ENCODE measurements around the gene NF1. TPM values are rescaled to one million over a fixed set of nuclear protein-coding genes. Genes with fewer than 3 reads are reported as not detected.

Gene NF1
- total RNA-seq, 1 donor from 2014 or later = 42.5 TPM

DNA sequence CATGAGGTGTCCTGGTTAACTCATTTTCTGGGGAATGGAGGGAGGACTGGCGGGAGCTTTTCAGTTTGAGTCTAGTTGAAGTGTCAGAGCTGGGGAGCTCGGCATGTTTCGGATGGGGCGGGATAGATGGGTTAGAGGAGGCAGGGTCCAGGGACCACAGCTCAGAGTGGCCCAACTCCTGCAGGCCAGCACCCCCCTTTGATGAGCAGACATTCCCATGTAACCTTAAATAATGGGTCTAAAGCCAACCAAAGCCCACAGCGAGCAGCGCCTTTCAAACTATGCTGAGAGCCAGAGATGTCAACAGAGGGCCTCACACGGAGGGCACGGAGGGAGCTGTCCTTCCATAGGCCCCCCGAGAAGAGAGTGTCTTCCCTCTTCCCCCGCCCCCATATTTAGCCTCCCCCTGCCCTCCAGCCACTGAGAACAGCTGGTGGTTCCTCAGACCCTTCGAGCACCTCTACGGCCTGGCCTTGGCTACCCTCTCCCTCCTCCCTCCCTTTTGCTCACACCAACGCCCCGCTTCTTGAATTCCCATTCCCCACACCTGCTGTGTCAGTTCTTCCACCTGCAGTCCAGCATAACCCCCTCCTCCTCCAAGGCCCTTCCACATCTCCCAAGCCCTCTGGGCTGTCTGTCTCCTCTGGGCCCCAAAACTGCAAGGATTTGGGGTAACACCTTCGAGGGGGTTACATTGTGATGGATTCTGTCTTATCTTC lies 318.5 kb downstream of the NF1 start:
- no peaks in the 10 kb centered on the region for H3K36me3 ChIP-seq
- no peak overlapping the region for H3K27ac ChIP-seq (replicated peaks)
- peaks cover 31% of the 10 kb centered on the region for H3K4me1 ChIP-seq
- H3K9me3 ChIP-seq (replicated peaks) = no peaks in the 10 kb centered on the region
- intact Hi-C loops (cut with micrococcal nuclease) = no loop called here
- DNase-seq = no peak
- H3K4me3 ChIP-seq = no peak overlapping the region
- TF ChIP-seq, protein P1, sequence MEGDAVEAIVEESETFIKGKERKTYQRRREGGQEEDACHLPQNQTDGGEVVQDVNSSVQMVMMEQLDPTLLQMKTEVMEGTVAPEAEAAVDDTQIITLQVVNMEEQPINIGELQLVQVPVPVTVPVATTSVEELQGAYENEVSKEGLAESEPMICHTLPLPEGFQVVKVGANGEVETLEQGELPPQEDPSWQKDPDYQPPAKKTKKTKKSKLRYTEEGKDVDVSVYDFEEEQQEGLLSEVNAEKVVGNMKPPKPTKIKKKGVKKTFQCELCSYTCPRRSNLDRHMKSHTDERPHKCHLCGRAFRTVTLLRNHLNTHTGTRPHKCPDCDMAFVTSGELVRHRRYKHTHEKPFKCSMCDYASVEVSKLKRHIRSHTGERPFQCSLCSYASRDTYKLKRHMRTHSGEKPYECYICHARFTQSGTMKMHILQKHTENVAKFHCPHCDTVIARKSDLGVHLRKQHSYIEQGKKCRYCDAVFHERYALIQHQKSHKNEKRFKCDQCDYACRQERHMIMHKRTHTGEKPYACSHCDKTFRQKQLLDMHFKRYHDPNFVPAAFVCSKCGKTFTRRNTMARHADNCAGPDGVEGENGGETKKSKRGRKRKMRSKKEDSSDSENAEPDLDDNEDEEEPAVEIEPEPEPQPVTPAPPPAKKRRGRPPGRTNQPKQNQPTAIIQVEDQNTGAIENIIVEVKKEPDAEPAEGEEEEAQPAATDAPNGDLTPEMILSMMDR (IDR thresholded peaks at IDR 0.05; ENCODE audit: borderline replicate concordance) = no peak
- peaks cover 27% of the 10 kb centered on the region for H3K27me3 ChIP-seq (ENCODE audit: low read depth)

DNA sequence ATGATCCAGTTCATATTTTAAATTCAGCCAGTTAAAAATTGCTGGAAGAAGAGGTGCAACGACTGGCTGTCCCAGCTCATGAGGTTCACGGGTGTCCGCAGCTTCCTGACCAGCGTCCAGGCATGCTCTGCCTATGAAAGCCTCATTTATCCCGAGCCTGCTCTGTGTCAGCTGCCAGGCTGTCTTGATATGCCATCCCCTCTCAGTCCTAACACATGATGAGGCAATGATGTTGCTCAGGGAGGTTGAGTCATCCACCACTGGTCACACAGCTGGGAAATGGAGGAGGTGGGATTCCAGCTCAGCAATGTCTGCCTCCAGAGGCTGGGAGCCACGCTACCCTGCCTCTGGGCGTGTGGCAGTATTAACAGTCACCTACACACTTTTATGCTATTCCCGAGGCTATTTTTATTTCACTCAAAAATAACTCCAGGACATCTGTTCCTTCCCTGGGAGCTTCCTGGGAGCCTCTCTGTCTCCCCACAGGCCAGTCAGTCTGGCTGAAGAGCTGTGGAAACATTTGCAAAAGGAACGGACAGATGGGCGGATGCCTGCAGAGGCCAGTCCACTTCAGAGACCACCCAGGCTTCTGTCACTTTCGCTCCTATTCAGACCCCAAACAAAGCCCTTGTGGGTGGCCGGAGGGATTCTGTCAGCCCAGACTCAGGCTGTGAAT lies 319.2 kb downstream of the NF1 start:
- H3K27me3 ChIP-seq (ENCODE audit: low read depth) = peaks cover 24% of the 10 kb centered on the region
- no peaks in the 10 kb centered on the region for H3K9me3 ChIP-seq (replicated peaks)
- peaks cover 31% of the 10 kb centered on the region for H3K4me1 ChIP-seq
- H3K4me3 ChIP-seq = no peak overlapping the region
- DNase-seq = no peak
- TF ChIP-seq, protein P1 (IDR thresholded peaks at IDR 0.05; ENCODE audit: borderline replicate concordance) = no peak
- intact Hi-C loops (cut with micrococcal nuclease) = no loop called here
- no peaks in the 10 kb centered on the region for H3K36me3 ChIP-seq
- no peak overlapping the region for H3K27ac ChIP-seq (replicated peaks)

DNA sequence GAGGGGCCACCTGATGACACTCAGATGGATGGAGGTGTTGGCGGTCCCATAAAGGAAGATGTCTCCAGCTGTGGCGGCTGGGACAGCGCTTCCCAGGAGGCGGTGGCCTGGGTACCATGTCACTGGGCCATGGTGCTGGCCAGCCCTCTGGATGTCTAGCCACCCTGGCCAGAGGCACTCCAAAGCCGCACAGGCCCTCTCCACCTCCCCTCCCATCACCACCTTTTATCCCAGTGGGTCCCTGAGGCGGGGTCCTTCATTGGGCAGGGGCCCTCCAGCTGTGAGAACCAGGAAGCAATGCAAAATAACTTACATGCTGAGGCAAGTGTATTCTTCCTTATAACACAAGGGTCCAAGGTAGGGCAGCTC lies 319.8 kb downstream of the NF1 start:
- intact Hi-C loops (cut with micrococcal nuclease) = no loop called here
- peaks cover 31% of the 10 kb centered on the region for H3K4me1 ChIP-seq
- no peak overlapping the region for H3K27ac ChIP-seq (replicated peaks)
- TF ChIP-seq, protein P1 (IDR thresholded peaks at IDR 0.05; ENCODE audit: borderline replicate concordance) = no peak
- H3K27me3 ChIP-seq (ENCODE audit: low read depth) = peaks cover 19% of the 10 kb centered on the region
- no peaks in the 10 kb centered on the region for H3K36me3 ChIP-seq
- no peak for DNase-seq
- no peak overlapping the region for H3K4me3 ChIP-seq
- H3K9me3 ChIP-seq (replicated peaks) = no peaks in the 10 kb centered on the region

DNA sequence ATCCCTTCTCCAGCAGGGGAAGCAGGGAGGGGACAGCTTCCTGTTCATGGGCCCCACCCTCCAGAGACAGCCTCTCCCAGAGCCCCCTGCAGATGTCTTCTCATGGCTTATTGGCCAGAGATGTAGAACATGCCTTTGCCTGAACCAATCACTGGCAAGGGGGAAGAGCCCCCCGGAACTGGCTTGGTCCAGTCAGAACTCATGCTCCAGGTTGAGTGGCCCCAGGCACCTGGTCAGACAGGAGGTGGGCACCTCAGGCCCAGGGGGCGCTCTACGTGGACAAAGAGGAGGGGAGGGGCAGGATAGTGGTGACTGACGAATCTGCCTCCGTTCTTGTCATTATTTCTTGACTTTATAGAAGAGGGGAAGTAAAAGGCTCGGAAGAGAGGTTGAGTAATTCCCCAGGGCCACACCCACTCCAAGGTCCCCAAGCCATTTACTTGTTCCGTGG lies 320.3 kb downstream of the NF1 start:
- TF ChIP-seq, protein P1 (IDR thresholded peaks at IDR 0.05; ENCODE audit: borderline replicate concordance) = no peak
- H3K36me3 ChIP-seq = no peaks in the 10 kb centered on the region
- H3K9me3 ChIP-seq (replicated peaks) = no peaks in the 10 kb centered on the region
- H3K27me3 ChIP-seq (ENCODE audit: low read depth) = peaks cover 16% of the 10 kb centered on the region
- intact Hi-C loops (cut with micrococcal nuclease) = no loop called here
- no peak overlapping the region for H3K4me3 ChIP-seq
- peaks cover 31% of the 10 kb centered on the region for H3K4me1 ChIP-seq
- H3K27ac ChIP-seq (replicated peaks) = no peak overlapping the region
- DNase-seq = no peak

DNA sequence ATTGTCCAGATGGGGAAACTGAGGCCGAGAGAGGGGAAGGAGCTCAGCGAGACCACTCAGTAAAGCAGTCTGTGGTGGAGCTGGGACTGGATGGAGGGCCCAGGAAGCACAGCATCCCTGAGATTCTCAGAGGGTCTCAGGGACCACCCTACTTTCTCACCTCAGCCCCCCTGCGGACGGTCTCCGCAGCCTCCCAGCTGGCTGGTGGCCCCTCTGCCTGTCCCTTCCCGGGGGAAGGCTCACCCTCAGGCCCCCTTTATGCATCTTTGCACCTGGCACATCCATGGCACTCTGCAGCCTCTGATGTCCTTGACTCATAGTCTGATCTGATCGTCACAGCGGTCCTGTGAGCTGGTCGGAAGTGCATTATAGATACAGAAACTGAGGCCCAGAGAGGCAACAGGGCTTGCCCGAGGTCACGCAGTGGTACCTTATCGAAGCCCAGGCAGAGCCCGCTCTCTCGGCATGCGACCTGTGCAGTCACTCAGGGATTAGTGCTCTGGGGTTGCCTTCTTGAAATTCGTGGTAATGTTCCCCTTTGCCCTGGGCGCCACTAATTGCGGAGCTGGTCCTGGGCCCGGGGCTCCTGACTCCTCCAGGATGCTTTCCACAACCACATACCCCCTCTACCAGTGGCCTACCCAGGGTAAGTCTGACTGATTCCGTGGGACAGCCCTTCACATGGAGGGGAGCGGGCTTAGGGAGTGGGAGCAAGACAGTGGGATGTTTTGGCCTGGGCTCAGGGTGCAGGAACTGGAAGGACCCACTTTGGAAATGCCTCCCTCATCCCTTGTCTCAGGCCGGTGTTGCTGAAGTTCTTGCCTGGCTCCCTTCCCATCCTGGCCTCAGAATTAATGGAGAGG lies 321.1 kb downstream of the NF1 start:
- no peak overlapping the region for H3K27ac ChIP-seq (replicated peaks)
- TF ChIP-seq, protein P1 (IDR thresholded peaks at IDR 0.05; ENCODE audit: borderline replicate concordance) = no peak
- no peak for DNase-seq

More for the DNA sequence above, 321.1 kb downstream of the NF1 start:
- no peak overlapping the region for H3K4me3 ChIP-seq
- H3K4me1 ChIP-seq = peaks cover 31% of the 10 kb centered on the region
- intact Hi-C loops (cut with micrococcal nuclease) = no loop called here
- no peaks in the 10 kb centered on the region for H3K9me3 ChIP-seq (replicated peaks)
- peaks cover 10% of the 10 kb centered on the region for H3K27me3 ChIP-seq (ENCODE audit: low read depth)
- no peaks in the 10 kb centered on the region for H3K36me3 ChIP-seq

All from left ventricle myocardium inferior (tissue), 1 donor.